ENCODE data around the gene IQCE.

- no peak for TF ChIP-seq CTCF (IDR thresholded peaks at IDR 0.05)
- TF ChIP-seq EZH2 (IDR thresholded peaks at IDR 0.05; ENCODE audit: borderline replicate concordance, insufficient read depth, low read depth, low read length, poor library complexity, severe bottlenecking) = no peak
Observed at GRCh38 chr7:2569421-2569820, 10.6 kb downstream of the IQCE start.
